Astrocyte (in vitro differentiated cells and primary cell): Measurements from ENCODE around the gene CCNYL1.

Experiments
- EZH2 ChIP-seq: IDR thresholded peaks from 2 replicates; pipeline ENCODE4 v1.6.1; 2012; ENCODE audit warnings: mild to moderate bottlenecking, low read length, inconsistent platforms; ENCODE audit not compliant: insufficient read depth
- TF ChIP-seq, protein P1 (sequence below): IDR thresholded peaks from 2 replicates; pipeline ENCODE4 v1.5.1; 2011; ENCODE audit warnings: low read depth, mild to moderate bottlenecking, inconsistent platforms, low read length, moderate library complexity; ENCODE audit not compliant: insufficient read depth

DNA sequence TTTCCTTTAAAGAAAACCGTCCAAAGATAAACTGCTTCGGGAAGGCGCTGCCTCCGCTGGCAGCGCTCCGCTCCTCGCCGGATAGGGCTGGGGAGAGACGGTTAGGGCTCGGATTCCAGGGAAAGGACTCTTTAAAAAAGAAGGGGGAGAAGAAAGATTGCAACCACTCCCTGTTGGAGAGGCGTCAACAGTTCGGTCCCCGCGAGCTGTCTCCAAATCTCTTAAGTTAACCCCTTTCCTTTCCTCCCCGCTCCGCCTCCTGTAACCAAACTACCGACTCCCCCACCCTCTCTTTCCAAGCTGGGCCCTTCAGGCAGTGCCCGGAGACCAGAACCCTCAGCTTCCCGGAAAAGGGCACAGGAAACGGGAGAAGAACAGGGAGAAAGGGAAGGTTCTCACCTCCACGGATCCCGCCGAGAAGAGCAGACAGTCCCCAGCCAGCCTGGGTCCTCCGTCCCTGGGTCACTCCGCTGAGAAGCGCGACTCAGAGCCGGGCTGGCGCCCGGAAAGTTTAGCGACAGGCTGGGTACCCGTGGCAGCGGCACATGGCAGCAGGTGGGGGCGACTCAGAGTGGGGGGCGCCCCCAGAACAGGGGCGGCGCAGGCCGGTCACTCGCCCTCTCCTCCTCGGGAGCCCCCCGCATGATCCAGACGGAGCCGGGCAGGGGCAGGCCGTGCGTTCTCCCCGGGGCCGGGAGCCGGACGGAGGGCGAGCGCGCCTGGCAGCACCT lies 57.6 kb downstream of the CCNYL1 start:
- TF ChIP-seq, protein P1, sequence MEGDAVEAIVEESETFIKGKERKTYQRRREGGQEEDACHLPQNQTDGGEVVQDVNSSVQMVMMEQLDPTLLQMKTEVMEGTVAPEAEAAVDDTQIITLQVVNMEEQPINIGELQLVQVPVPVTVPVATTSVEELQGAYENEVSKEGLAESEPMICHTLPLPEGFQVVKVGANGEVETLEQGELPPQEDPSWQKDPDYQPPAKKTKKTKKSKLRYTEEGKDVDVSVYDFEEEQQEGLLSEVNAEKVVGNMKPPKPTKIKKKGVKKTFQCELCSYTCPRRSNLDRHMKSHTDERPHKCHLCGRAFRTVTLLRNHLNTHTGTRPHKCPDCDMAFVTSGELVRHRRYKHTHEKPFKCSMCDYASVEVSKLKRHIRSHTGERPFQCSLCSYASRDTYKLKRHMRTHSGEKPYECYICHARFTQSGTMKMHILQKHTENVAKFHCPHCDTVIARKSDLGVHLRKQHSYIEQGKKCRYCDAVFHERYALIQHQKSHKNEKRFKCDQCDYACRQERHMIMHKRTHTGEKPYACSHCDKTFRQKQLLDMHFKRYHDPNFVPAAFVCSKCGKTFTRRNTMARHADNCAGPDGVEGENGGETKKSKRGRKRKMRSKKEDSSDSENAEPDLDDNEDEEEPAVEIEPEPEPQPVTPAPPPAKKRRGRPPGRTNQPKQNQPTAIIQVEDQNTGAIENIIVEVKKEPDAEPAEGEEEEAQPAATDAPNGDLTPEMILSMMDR: no peak
- TF ChIP-seq EZH2: no peak
